ENCODE measurements around the gene PITX1. TPM values are rescaled to one million over a fixed set of nuclear protein-coding genes. Genes with fewer than 3 reads are reported as not detected.

PITX1 gene
- total RNA-seq, 1 experiment from 2014 or later, result 52.2 TPM

DNA sequence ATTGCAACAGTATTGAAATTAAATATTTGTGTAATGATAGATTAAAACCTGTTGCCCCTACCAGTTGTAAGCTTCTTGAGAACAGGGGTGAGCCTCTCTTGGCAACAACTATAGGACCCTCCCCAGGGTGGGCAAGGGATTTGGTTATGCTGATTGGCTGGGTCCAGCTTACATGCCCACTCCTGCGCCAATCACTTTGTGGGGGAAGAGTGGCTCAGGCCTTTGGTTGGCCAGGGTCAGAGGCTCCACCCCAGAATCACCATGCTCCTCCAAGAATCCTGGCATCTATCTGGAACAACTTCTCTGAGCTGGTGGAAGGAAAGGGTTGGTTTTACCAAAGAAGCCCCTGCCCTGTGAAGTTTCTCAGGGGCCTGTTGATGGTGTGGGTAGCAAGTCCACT, 8.6 kb upstream of the PITX1 start:
- no peak for DNase-seq (ENCODE audit: low read depth)

DNA sequence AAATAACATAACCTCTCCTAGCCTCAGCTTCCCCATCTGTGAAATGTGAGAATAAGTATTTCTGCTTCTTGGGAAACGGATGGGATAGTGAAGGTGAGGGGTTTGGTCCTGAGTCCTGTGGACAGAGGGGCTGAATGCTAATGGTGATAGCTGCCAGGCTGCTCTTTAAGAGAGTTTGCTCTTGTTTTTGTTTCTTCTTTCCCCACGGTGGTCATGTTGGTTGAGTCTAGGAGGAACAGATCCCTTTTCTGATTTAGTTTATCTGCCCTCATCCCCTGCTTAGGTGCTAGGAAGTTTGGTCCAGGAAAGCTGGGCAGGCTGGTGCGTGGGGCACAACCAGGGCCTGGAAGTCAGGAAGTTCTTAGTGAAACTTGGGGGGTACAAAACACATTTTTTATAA, 7.7 kb upstream of the PITX1 start:
- no peak for DNase-seq (ENCODE audit: low read depth)

DNA sequence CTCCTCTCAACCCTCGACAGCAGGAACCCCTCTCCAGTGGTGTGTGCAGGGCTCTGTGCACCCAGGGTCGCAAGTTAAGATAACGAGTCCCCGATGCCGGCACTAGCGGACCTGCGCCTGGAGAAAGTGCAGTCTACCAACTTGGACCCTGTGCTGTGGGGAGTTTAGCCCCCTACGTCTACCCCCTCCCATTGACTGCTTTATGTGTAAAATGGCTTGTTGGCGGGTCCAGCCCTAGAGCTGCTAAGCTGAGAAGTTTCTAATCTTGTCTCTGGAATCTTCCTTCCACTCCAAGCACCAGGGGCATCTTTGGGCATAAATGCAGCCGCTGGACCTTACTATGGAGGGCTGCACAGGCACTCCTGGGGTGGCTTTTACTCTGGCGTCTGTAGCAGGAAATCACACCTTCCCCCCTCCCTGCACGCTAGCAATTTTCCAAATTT, 7.1 kb upstream of the PITX1 start:
- DNase-seq (ENCODE audit: low read depth), result no peak

DNA sequence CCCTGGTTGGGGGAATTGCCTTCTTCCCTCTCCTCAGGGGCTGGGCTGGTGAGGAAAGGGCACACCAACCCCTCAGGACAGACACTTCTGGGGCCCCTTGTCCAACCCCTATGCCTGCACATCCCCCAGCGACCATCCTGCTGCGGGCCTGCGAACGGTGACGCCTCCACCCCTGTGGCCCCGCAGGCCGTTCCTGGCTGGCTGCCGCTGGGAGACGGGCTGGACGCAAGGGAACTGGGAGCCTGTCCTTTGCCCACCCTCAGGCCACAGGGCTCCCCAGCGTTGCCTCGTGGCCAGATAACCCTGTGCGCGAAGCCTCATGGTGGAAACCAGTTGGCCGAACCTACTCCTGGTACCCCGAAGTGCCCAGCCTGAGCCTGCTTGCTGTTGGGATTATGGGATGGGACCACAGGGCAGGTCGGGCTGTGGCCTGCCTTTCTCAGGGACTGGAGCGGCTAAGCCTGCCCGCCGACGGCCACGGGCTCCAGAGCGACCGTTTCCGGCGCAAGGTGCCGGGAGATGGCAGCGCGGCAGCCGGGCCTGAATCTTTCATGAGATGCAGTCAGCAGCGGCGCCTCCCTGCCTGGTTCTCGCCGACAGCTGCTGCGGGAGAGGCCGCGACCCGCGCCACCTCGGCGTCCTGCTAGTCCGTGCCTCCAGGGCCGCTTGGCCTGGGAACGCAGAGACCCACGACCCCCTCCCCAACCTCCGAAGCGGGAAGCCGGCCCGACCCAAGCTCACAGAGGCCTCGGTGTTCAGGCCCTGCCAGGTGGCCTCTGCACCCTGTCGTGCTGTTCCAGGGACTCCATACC, 6.5 kb upstream of the PITX1 start:
- no peak for DNase-seq (ENCODE audit: low read depth)

DNA sequence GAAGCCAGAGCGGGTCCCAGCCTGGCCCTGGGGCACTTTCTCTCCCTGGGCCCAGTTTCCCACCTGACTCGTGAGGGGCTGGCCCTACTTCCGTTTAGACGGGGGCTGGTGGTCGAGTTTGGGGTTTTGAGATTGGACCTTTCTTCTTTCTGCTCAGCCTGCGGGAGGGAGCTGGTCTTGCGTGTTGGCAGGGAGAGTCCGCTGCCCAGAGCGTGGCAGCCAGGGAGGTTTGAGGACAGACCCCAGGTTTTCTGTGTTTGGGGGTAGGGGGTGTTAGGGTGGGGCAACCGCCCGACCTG, 6.0 kb upstream of the PITX1 start:
- no peak for DNase-seq (ENCODE audit: low read depth)

DNA sequence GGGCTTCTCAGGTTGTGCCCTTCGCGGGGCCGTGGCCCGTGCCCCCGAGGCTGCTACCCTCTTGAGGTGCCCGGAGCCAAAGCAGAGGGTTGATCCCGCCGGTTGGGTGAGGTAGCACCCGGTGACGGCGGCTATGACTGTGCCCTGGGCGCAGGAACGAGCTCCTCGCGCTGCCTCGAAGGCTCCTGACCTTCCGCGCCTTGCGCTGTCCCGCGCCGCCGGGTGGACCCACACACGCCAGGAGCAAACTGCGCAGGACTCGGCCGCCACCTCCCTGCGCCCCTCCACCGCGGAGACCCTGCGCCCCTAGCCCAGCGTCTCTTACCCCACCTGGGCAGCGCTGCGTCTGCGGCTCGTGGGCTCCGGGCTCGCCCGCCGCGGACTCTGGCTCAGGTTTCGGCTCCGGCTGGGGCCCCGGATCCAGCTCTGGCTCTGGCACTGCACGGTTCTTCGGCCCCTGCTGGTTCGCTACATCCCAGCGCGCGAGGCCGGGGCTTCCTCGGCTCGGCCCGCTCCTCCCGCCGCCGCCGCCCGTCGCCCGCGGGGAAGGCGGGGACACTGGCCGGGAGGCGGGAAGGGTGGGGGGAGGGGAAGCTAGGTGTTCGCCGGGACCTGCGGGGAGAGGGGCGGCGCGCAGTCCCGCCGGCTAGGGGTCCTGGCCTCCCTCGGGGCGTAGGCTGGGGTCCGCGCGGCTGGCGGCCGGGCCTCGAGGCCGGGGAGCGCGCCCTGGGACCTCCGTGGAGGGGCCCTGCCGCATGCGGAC, 5.4 kb upstream of the PITX1 start:
- DNase-seq (ENCODE audit: low read depth), result no peak

DNA sequence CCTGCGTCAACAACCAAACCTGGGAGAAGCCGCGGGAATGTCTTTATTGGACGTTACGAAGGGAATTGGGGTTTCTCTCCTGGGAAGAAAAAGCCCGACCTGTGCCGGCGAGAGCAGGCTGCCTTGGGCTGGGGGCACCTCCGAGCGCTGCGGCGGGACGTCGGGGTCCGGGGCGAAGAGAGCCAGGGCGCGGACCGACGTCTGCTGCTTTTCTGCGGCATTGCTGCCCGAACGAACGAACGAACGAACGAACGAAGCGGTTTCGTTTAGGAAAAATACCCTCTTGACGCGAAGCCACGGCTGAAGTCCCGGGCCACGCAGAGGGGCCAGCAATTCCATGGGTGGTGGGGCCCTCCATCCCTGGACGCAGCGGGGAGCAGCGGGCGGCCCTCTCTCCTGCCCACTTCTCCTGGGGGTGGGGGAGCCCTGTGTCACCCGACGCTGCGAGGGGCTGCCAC, 4.8 kb upstream of the PITX1 start:
- no peak for DNase-seq (ENCODE audit: low read depth)

DNA sequence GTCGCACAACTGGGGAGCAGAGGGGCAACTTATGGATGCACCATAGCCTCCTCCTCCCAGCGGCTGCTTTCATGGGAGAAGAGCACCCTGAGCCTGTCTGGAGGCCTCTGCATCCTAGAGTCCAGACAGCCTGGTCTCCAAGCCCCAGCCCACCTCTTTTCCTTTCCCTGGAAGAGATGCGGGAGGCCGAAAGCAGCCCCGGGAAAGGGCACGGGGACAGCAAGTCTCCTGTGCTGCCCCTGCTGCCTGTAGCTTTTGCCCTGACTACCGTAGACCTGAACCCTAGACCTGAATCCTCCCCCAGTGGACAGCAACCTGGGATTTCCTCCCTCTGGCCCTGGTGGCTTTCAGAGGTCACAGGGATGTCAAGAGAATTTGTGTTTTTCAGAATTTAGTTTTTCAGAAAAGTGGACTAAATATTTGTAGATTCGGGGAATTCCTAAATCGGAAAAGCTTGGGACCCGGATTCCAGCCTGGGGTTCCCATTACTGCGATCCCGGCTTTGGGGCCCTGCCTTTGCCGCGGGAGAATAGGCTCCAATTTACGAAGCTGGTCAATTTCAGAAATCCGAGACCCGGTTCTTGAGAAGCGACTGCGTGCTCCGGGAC, 4.3 kb upstream of the PITX1 start:
- DNase-seq (ENCODE audit: low read depth), result no peak

DNA sequence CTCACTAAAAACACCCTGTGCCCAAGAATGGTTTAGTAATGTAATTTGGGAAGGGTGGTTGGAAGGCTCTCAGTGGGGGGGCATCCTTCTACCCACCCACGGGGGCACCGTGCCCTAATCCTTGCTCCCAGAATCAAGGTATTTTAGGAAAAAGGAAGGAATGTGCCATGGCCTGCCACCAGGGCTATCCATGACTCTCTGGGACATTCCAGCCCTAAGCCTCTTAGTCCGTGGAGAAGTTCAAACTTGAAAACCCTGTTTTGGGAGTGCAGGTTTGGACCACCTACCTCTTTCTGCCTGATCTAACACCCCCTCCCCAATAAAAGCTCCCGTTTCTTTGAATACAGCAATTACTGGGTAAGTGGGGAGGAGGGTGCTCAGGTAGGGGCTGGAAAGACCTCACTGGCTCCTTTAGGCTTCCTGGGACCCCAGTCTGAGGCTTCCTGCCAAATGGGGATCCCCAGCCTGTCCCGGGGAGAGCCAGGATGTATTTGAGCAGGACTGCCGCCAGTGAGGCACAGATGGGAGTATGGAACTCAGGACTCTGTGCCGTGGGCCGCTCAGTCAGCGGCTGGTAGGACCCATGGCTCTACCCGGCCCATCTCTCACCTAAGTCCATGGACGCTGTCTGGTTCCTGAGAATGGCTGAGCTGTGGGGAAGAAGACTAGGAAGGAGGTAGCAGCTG, 3.6 kb upstream of the PITX1 start:
- no peak for DNase-seq (ENCODE audit: low read depth)

DNA sequence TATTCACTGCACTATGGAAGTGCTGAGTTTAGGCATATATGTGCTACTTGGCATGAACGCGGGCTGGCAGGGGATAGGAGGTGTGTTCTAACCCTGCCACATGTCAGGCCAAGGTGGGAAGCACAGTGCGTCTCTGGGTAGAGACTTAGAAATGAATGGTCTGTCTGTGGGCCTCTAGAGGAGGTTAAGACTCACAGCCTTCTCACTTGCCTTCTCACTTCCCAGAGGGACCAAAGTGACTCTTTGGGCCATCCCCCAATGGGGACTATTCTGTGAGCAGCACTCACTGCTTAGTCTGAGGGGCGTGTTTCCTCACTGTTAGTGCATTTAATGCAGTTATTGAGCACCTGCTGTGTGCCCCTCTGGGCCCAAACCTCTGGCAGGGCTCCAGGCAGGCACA, 2.4 kb upstream of the PITX1 start:
- DNase-seq (ENCODE audit: low read depth), result no peak

DNA sequence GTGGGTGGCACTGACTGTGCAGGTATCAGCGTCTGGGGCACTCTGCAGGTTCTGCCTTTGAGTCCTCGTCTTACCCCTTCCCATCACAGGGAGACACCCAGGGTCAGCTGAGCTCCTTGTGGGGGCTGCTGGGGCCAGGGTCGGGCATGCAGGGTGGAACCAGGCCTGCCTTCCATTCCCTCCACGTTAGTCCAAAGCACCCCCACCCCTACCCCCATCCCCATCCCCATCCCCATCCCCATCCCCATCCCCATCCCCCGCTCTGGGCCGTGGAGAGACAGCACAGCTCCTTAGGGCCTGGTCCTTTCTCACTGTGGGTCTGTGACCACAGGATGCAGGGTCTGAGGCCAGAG, 1.6 kb upstream of the PITX1 start:
- DNase-seq (ENCODE audit: low read depth), result no peak

DNA sequence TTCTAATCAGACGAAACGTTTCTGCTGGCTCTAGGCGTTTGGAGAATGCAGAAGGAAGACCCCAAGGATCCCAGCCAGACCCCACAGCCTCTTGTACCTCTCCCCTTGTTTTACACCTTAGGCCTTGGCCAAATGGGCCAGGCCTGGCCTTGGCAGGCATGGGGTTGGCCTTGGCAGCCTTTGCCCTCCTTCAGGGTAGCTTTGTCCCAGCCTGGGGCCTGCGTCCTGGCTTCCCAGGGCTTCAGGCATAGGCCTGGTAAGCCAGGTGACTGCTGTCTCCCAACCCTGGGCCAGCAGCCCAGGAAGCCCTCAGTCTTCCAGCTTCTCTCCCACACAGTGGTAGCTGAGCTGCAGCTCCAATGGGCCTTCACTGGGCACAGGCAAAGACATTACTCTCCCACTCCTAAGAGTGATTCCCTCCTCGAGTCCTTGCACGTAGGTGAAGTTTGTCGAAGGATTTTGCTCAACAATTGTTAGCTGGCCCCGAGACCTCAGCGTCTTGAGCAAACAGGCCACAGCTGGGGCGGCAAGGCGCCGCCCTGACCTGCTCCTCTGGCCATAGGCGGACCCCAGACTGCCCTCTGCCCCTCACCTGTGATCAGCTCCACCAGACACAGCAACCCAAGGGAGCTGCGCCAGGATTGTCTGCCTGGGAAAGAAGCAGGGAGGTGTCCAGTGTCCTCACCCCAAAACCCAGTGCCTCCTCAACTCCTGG, 1.1 kb upstream of the PITX1 start:
- no peak for DNase-seq (ENCODE audit: low read depth)

DNA sequence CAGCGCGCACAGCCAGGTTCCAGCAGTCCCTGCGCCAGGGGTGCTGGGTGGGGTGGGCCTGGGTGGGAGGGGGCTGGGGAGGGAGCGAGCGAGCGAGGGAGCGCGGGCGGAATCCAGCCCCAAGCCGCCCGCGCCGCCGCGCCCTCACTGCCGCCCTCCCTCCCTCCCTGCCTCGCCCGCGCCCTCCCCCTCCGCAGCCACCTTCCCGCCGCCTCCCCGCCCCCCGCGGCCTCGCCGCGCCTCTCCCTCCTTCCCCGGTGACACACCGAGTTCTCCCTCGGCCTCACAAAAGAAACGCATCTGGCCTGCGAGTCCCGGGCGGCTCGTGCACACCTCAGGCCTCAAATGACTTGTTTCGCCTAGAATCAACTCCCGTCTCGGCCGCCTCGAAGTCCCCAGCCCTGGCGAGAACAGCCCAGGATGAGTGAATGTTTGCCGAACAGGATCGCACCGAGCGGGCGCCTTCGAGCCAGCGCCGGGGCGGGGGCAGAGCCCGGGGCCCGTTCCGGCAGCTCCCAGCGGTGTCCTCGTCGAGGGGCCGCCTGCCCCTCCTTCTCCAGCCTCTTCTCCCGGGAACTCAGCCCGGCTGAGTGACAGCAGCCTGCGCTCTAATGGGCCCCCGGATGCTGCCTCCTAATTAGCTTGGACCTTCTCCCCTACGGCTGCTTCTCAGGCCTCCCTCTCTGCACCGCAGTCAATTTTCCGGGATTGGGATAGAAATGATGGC, 371 bp upstream of the PITX1 start:
- peak; percentile 55 for DNase-seq (ENCODE audit: low read depth)

DNA sequence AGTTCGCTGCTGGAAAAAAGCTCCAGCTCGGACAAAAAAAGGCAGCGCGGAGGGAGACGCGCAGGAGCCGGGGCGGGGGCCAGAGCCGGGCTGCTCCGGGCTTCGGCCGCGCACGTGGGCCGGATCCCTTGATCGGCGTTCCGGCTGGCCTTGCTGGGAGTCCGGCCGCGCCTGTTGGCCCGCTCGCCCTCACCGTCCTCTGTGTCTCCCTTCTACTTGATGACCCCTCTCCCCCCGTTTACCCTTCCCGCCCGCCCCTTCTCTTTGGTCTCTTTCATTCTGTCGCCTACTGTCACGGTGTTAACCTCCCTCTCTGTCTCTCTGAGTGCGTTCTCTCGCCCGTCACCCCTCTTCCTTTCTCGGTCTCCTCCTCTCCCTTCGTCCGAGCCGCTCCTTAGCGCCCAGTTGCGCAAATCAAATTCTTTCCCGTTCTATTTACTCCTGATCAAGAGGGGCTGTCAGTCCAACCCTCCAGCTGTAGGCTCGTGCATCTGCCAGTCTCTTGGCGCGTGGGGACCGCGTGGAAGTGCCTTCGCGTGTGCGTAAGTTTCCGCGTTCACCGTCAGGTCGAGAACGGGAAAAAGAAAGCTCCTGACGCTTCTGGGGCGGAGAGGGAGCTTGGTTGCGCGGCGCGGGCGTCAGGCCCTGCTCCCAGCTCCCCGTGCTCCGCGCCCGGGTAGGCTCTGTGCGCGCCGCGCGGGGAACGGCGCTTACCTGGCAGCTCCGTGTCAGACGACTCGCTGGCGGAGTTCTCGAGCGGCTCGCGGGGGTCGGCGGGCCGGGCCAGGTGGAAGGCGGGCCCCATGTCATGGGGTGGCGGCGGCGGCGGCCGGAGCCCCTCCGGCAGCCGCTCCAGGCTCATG, 798 bp downstream of the PITX1 start:
- DNase-seq (ENCODE audit: low read depth), result peak; percentile 29

DNA sequence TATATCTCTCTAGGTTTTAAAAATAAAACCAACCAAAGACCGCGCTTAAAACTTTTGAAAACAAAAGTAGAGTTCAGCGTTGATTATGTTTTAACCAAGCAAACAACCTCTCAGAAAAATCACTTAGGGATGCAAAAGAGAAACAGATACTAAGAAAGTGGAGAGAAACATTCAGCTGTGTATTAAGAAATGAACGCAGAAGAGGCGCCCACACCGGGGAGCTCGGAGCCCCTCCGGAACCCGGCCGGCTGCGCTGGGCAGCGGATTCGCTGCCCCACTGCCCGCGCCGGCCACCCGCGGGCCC, 1.4 kb downstream of the PITX1 start:
- no peak for DNase-seq (ENCODE audit: low read depth)

DNA sequence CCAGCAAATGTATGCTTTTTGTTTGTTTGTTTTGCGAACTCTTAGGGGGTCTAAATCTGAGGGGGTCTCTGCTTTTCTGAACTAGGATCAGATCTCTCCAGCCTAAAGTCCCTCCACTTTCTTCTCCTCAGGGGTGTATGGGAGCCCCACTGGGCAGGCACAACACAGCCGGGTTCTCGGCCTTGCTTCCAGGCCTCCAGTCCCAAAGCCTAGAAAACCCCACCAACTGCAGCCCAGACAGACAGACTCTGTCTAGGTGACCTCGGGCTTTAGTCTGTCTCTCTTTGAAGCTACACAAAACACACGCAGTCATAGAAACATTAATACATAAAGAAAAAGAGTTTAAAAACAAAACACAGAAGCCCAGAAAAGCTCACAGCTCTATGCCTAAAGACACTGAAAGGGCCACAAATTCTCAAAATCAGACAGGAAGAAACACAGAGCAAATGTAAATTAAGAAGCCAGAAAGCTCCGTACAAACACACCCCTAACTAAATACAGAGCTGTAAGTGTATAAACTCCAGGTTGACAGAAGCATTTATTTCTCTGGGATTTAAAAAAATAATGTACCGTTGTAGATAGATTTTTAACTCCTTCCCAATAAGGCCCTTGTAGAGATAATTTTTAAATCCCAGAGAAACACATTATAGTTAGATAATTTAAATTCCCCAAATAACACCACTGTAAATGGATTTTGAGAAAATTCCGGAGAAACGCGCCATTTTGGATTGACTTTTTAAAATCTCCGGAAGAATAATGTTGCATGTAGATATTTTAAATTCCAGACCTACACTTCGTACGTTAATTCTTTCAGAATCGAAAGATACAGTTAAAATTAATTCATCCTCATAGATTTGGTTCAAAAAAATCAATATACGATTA, 2.0 kb downstream of the PITX1 start:
- DNase-seq (ENCODE audit: low read depth), result peak; percentile 34

DNA sequence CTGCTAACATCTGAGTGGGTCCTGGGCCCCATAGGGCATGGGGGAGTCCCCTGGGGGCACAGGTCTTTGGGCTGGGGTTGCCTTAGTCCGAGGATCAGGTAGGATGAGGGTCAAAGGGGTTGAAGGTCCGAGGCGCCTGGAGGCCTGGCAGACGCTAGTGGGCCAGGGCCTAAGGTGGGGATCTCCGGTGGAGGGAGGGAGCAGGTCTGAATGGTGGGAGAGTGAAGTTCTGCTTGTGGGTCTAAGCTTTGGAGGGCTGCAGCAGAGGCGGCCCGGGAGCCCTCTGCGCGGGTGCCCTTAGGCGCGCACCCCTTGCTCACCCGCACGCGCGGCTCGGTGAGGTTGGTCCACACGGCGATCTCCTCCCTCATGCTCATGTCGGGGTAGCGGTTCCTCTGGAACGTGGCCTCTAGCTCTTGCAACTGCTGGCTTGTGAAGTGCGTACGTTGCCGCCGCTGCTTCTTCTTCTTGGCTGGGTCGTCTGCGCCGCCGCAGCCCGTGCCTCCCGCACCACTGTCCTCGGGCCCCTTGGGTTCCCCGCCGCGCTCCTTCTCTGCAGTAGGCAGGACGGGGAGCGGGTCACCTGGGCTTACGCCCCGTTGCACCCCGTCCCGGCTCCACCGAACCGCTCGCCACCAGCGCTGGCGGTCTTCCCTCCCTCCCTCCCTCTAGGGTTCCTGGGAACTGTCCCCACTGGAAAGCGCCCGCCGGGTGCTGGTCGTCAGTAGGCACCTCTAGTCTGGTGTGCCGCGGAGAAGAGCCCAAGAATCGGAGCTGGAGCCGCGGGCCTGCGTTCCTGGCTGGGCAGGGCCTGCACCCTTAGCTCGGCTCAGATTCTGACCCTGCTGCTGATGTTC, 2.8 kb downstream of the PITX1 start:
- DNase-seq (ENCODE audit: low read depth), result no peak

Measured in HT1080 (cell line).